Spinal cord (tissue), 10 donors: ENCODE results near the gene YRDC. TPM values are rescaled to one million over a fixed set of nuclear protein-coding genes. Genes with fewer than 3 reads are reported as not detected.

Experiments used
- DNase-seq, 6 donors: peaks; one replicate each; pipeline versions ENCODE4 v3.0.0 to v3.0.0-alpha.2; 2013 to 2015; ENCODE audit warnings: low spot score in 6 of 6, low read depth in 4 of 6
- H3K27ac ChIP-seq: one replicate; pipeline ENCODE4 v1.5.1; 2013; ENCODE audit warnings: low read depth, low read length, control low read depth
- H3K27me3 ChIP-seq: one replicate; pipeline ENCODE4 v1.6.1; 2013; ENCODE audit warnings: low read length; ENCODE audit not compliant: control insufficient read depth, insufficient read depth
- H3K36me3 ChIP-seq: one replicate; pipeline ENCODE4 v1.6.1; 2013; ENCODE audit warnings: low read length; ENCODE audit not compliant: control insufficient read depth, insufficient read depth
- H3K4me1 ChIP-seq: one replicate; pipeline ENCODE4 v1.6.1; 2013; ENCODE audit warnings: low read length; ENCODE audit not compliant: control insufficient read depth, insufficient read depth
- H3K4me3 ChIP-seq: one replicate; pipeline ENCODE4 v1.5.1; 2013; ENCODE audit warnings: low read depth, low read length, control low read depth
- H3K9me3 ChIP-seq: one replicate; pipeline ENCODE4 v1.6.1; 2013; ENCODE audit warnings: low read length; ENCODE audit not compliant: control insufficient read depth, insufficient read depth
- WGBS: methylation state at CpG from one replicate; pipeline ENCODE4 v1.1.5; 2013; ENCODE audit warnings: missing lambda C conversion rate; ENCODE audit not compliant: insufficient coverage; 5-methylcytosine and 5-hydroxymethylcytosine counted together
- long read RNA-seq, 4 donors: transcript quantifications; one replicate each; lab custom pipeline, GENCODE V29; 2026
- polyA plus RNA-seq, 2 donors: library from polyadenylated mRNA; unstranded; fragments of 120-200 nt; gene quantifications; one replicate each; pipeline ENCODE4 v1.2.1, GENCODE V29; 2013; ENCODE audit not compliant: insufficient read length in 2 of 2
- total RNA-seq, 2 donors: library from RNA; depleted of rRNA in 1 of 2; stranded (reverse); fragments of 120-200 nt in 1 of 2; fragments of >200 nt in 1 of 2; gene quantifications; one replicate each; pipeline versions ENCODE4 v1.2.3 to v1.2.4, GENCODE V29; 2013 to 2014
- donor health status: healthy.

YRDC gene, protein sequence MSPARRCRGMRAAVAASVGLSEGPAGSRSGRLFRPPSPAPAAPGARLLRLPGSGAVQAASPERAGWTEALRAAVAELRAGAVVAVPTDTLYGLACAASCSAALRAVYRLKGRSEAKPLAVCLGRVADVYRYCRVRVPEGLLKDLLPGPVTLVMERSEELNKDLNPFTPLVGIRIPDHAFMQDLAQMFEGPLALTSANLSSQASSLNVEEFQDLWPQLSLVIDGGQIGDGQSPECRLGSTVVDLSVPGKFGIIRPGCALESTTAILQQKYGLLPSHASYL
- 10 to 100 TPM; 11.6 TPM for total RNA-seq
- 10 to 100 TPM; 17.0 TPM for polyA plus RNA-seq
- long read RNA-seq, donor 1, transcript YRDC-201 (5 exons, 1,826 nt), result major isoform, 9 of 9 reads
- long read RNA-seq, donor 1, partial matches to known transcripts, result 0 of 9 reads
- long read RNA-seq, donor 1, other reads (novel, unspliced or antisense), result 0 of 9 reads
- long read RNA-seq, donor 2, partial matches to known transcripts, result 92 of 153 reads
- long read RNA-seq, donor 2, other reads (novel, unspliced or antisense), result 57 of 153 reads
- long read RNA-seq, donor 3, transcript YRDC-201 (5 exons, 1,826 nt), result major isoform, 6 of 6 reads
- long read RNA-seq, donor 3, partial matches to known transcripts, result 0 of 6 reads
- long read RNA-seq, donor 3, other reads (novel, unspliced or antisense), result 0 of 6 reads
- long read RNA-seq, donor 4, transcript YRDC-201 (5 exons, 1,826 nt), result major isoform, 10 of 10 reads
- long read RNA-seq, donor 4, partial matches to known transcripts, result 0 of 10 reads
- long read RNA-seq, donor 4, other reads (novel, unspliced or antisense), result 0 of 10 reads

- H3K4me3 ChIP-seq, result peak within 1 kb of the TSS; percentile 70
- no peaks in the 10 kb centered on the region for H3K9me3 ChIP-seq
- H3K27ac ChIP-seq, result peak within 1 kb of the TSS; percentile 95
- peak; percentile 74 to 98 (median 92) for DNase-seq
- H3K36me3 ChIP-seq, result peaks cover 29% of the 10 kb centered on the region
- WGBS, result under 1% methylated on average over 89 of the region's 95 CpGs
- H3K27me3 ChIP-seq, result no peaks in the 10 kb centered on the region
- H3K4me1 ChIP-seq, result peaks cover 23% of the 10 kb centered on the region
Measured at GRCh38 chr1:37807555-37808368, at the start of gene YRDC, which contains the start of gene C1orf122. YRDC (minus strand) TSS chr1:37808208; CDS start chr1:37808180, 28 bp downstream. C1orf122 (plus strand) TSS chr1:37807790; CDS start chr1:37808405, 615 bp downstream.

- DNase-seq, result no peak
- WGBS, result 100% methylated on average over 5 of the region's 6 CpGs
- Histone ChIP-seq H3K9me3 (no peaks in the 10 kb centered on the region), H3K27ac (no peak overlapping the region), H3K36me3 (peaks cover 7% of the 10 kb centered on the region), H3K27me3 (no peaks in the 10 kb centered on the region), H3K4me3 (no peak overlapping the region), H3K4me1 (peaks cover 14% of the 10 kb centered on the region)
Measured at GRCh38 chr1:37854406-37854805, 46.4 kb upstream of the YRDC start.

DNA sequence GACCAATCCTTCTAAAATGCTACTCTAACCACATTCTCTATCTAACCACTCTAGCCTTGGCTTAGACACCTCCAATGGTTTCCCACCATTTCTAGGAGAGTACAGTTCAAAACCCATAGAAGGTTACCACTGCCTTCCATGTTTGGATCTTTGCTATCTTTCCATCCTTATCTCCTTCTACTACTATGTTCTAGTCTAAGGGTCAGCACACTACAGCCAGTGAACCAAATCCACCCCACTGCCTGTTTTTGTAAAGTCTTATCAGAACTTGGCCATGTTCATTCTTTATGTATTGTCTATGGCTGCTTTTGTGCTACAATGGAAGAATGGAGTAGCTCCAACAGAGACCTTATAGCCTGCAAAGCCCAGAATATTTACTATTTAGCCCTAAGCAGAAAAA lies 45.1 kb upstream of the YRDC start:
- DNase-seq, result no peak
- Histone ChIP-seq H3K27me3 (no peaks in the 10 kb centered on the region), H3K27ac (no peak overlapping the region), H3K9me3 (no peaks in the 10 kb centered on the region), H3K36me3 (peaks cover 7% of the 10 kb centered on the region), H3K4me1 (peaks cover 11% of the 10 kb centered on the region), H3K4me3 (no peak overlapping the region)

- Histone ChIP-seq H3K9me3 (no peaks in the 10 kb centered on the region), H3K4me3 (no peak overlapping the region), H3K36me3 (peaks cover 11% of the 10 kb centered on the region), H3K27ac (no peak overlapping the region), H3K27me3 (no peaks in the 10 kb centered on the region), H3K4me1 (peaks cover 11% of the 10 kb centered on the region)
- no peak for DNase-seq
- WGBS, result 91% methylated on average over 2 of the region's 2 CpGs
Measured at GRCh38 chr1:37851782-37852210, 43.8 kb upstream of the YRDC start.

GRCh38 chr1:37851262-37851661 lies 43.3 kb upstream of the YRDC start:
- Histone ChIP-seq H3K4me3 (no peak overlapping the region), H3K27ac (no peak overlapping the region), H3K4me1 (peaks cover 10% of the 10 kb centered on the region), H3K27me3 (no peaks in the 10 kb centered on the region), H3K9me3 (no peaks in the 10 kb centered on the region), H3K36me3 (peaks cover 11% of the 10 kb centered on the region)
- DNase-seq, result no peak

- DNase-seq, result no peak
- H3K4me3 ChIP-seq, result no peak overlapping the region
- WGBS, result 100% methylated on average over 1 of the region's 6 CpGs
- H3K27me3 ChIP-seq, result no peaks in the 10 kb centered on the region
- H3K36me3 ChIP-seq, result peaks cover 12% of the 10 kb centered on the region
- no peaks in the 10 kb centered on the region for H3K9me3 ChIP-seq
- H3K27ac ChIP-seq, result no peak overlapping the region
- peaks cover 7% of the 10 kb centered on the region for H3K4me1 ChIP-seq
Measured at GRCh38 chr1:37850352-37850955, 42.4 kb upstream of the YRDC start.

- DNase-seq, result no peak
- H3K27ac ChIP-seq, result no peak overlapping the region
- WGBS, result no CpG with 5 or more reads among the region's 3 CpGs
- H3K4me3 ChIP-seq, result no peak overlapping the region
- no peaks in the 10 kb centered on the region for H3K9me3 ChIP-seq
- no peaks in the 10 kb centered on the region for H3K27me3 ChIP-seq
- H3K4me1 ChIP-seq, result peaks cover 7% of the 10 kb centered on the region
- peaks cover 8% of the 10 kb centered on the region for H3K36me3 ChIP-seq
Measured at GRCh38 chr1:37849480-37849879, 41.5 kb upstream of the YRDC start.

- H3K27ac ChIP-seq, result no peak overlapping the region
- no peaks in the 10 kb centered on the region for H3K27me3 ChIP-seq
- H3K4me3 ChIP-seq, result no peak overlapping the region
- no peak for DNase-seq
- H3K36me3 ChIP-seq, result peaks cover 8% of the 10 kb centered on the region
- H3K4me1 ChIP-seq, result peaks cover 4% of the 10 kb centered on the region
- 91% methylated on average over 3 of the region's 4 CpGs for WGBS
- no peaks in the 10 kb centered on the region for H3K9me3 ChIP-seq
Measured at GRCh38 chr1:37846647-37847339, 38.8 kb upstream of the YRDC start.
